Epithelial cell of proximal tubule (primary cell): ENCODE results near the gene PEDS1. TPM values are rescaled to one million over a fixed set of nuclear protein-coding genes. Genes with fewer than 3 reads are reported as not detected.
"Not testable (repeated sequence)": the region's sequence is repeated elsewhere in the genome, so short reads cannot be mapped to it uniquely, and the experiment has no call there.

Source experiments
- DNase-seq: peaks from one replicate; pipeline ENCODE4 v3.0.0-alpha.2; 2011; ENCODE audit warnings: low read depth
- H3K4me3 ChIP-seq: 2 replicates; pipeline ENCODE4 v1.5.1; 2011; ENCODE audit warnings: low read depth, mild to moderate bottlenecking, low read length
- CTCF ChIP-seq: conservative IDR thresholded peaks from 2 replicates; pipeline ENCODE4 v1.5.1; 2012; ENCODE audit warnings: low read depth, mild to moderate bottlenecking, low read length
- total RNA-seq: library from RNA; depleted of rRNA; stranded (reverse); fragments of >200 nt; gene quantifications from 2 replicates; pipeline ENCODE4 v1.2.3, GENCODE V29; 2015

The PEDS1 gene
- total RNA-seq, 1 donor from 2014 or later = 43.2 TPM

- peak overlapping the region; percentile 88 for H3K4me3 ChIP-seq
- no peak for DNase-seq
- TF ChIP-seq CTCF = no peak
Measured at GRCh38 chr20:50111829-50112495, 41.6 kb downstream of the PEDS1 start.

GRCh38 chr20:50111120-50111828 is 42.2 kb downstream of the PEDS1 start:
- H3K4me3 ChIP-seq = peak overlapping the region; percentile 88
- TF ChIP-seq CTCF = no peak
- DNase-seq = no peak

GRCh38 chr20:50110141-50111047 is 43.1 kb downstream of the PEDS1 start:
- TF ChIP-seq CTCF = no peak
- DNase-seq = no peak
- peak overlapping the region; percentile 88 for H3K4me3 ChIP-seq

- H3K4me3 ChIP-seq = no peak overlapping the region
- no peak for DNase-seq
- TF ChIP-seq CTCF = no peak
Measured at GRCh38 chr20:50108556-50109235, 44.8 kb downstream of the PEDS1 start.

GRCh38 chr20:50107796-50108331 is 45.7 kb downstream of the PEDS1 start:
- TF ChIP-seq CTCF = no peak
- no peak overlapping the region for H3K4me3 ChIP-seq
- no peak for DNase-seq

GRCh38 chr20:50107086-50107660 is 46.4 kb downstream of the PEDS1 start:
- no peak overlapping the region for H3K4me3 ChIP-seq
- no peak for DNase-seq
- no peak for TF ChIP-seq CTCF

GRCh38 chr20:50106669-50107068 is 46.9 kb downstream of the PEDS1 start:
- DNase-seq = not testable (repeated sequence)

More at GRCh38 chr20:50106669-50107068, 46.9 kb downstream of the PEDS1 start:
- not testable (repeated sequence) for H3K4me3 ChIP-seq
